AG04450 (cell line): ENCODE results near the gene CFAP45. TPM values are rescaled to one million over a fixed set of nuclear protein-coding genes. Genes with fewer than 3 reads are reported as not detected.

Experiments
- CTCF ChIA-PET: fragments of 300-600, 350-600 bp; formaldehyde crosslinking; extraction: SDS; loops from one replicate; lab custom pipeline; 2022; ENCODE audit warnings: antibody characterized with exemption, inconsistent platforms; lab: Charles Lee
- POLR2A ChIA-PET: fragments of 350-600 bp; formaldehyde crosslinking; extraction: SDS; loops from one replicate; lab custom pipeline; 2021; ENCODE audit warnings: antibody characterized with exemption, inconsistent platforms; lab: Yijun Ruan, JAX
- DNase-seq: peaks from one replicate; pipeline ENCODE4 v3.0.0-alpha.2; 2011; ENCODE audit warnings: low read depth, low spot score
- H3K27ac ChIP-seq: one replicate; pipeline ENCODE4 v1.5.1; 2012; ENCODE audit warnings: low read depth, low read length, control low read depth
- H3K27me3 ChIP-seq: one replicate; pipeline ENCODE4 v1.6.0; 2012; ENCODE audit warnings: low read length; ENCODE audit not compliant: control insufficient read depth, insufficient read depth
- H3K4me3 ChIP-seq: 2 replicates; pipeline ENCODE4 v1.5.1; 2011; ENCODE audit warnings: mild to moderate bottlenecking, low read depth, low read length, control low read depth
- H3K9me3 ChIP-seq: 2 replicates; pipeline ENCODE4 v1.5.1; 2012; ENCODE audit warnings: low read length; ENCODE audit not compliant: control insufficient read depth, insufficient read depth
- polyA plus RNA-seq: library from polyadenylated mRNA; depleted of rRNA; stranded (reverse); fragments of >200 nt; gene quantifications from 2 replicates; pipeline ENCODE4 v1.2.3, GENCODE V29; 2011
- TF ChIP-seq, protein P1 (sequence below): IDR thresholded peaks from 2 replicates; pipeline ENCODE4 v1.5.1; 2011; ENCODE audit warnings: low read depth, low read length, control low read depth, inconsistent platforms

The CFAP45 gene
- polyA plus RNA-seq, 1 experiment: 0.29 TPM

- no peak for DNase-seq
- Histone ChIP-seq H3K9me3 (no peaks in the 10 kb centered on the region), H3K4me3 (no peak overlapping the region), H3K27ac (no peak overlapping the region), H3K27me3 (no peaks in the 10 kb centered on the region)
- CTCF ChIA-PET: interaction anchor here (1.2 kb wide), 1 partner anchor 62 kb away, joined by 3 read pairs; no protein-coding TSS in a partner anchor
- POLR2A ChIA-PET: no interaction called here
- TF ChIP-seq, protein P1, sequence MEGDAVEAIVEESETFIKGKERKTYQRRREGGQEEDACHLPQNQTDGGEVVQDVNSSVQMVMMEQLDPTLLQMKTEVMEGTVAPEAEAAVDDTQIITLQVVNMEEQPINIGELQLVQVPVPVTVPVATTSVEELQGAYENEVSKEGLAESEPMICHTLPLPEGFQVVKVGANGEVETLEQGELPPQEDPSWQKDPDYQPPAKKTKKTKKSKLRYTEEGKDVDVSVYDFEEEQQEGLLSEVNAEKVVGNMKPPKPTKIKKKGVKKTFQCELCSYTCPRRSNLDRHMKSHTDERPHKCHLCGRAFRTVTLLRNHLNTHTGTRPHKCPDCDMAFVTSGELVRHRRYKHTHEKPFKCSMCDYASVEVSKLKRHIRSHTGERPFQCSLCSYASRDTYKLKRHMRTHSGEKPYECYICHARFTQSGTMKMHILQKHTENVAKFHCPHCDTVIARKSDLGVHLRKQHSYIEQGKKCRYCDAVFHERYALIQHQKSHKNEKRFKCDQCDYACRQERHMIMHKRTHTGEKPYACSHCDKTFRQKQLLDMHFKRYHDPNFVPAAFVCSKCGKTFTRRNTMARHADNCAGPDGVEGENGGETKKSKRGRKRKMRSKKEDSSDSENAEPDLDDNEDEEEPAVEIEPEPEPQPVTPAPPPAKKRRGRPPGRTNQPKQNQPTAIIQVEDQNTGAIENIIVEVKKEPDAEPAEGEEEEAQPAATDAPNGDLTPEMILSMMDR: no peak
These were observed 38.7 kb downstream of the CFAP45 start for GRCh38 chr1:159861218-159861617.

GRCh38 chr1:159860456-159860855 is 39.5 kb downstream of the CFAP45 start:
- TF ChIP-seq, protein P1: no peak
- no peak overlapping the region for H3K27ac ChIP-seq
- H3K27me3 ChIP-seq: no peaks in the 10 kb centered on the region
- DNase-seq: no peak
- no peak overlapping the region for H3K4me3 ChIP-seq
- POLR2A ChIA-PET: no interaction called here
- H3K9me3 ChIP-seq: no peaks in the 10 kb centered on the region
- CTCF ChIA-PET: interaction anchor here (1.2 kb wide), 1 partner anchor 61 kb away, joined by 3 read pairs; no protein-coding TSS in a partner anchor

DNA sequence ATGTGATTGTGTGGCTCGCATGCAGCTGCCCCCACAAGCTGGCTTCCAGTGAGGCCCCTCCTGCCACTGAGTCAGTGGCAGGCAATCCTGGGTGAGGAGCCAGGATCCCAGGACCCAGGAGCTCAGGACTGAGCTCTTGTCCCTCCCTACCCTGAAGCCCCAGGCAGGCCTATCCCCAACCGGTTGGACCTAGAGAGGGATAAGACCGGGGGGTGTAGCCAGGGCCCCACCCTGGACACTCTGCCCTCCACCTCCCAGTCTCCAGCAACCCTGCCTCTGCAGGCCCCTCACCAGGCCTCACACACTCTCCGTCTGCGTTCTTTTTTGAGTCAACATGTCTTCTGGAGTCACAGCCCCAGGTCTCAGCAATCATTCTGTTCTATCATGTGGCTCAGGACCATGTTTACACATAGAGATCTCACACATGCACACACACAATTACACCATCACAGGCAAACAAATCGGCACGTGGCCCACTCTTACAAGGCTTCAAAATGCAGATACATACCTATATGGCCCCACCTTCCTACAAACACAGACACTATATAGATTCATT is 40.1 kb downstream of the CFAP45 start:
- ChIA-PET CTCF (no interaction called here), POLR2A (no interaction called here)
- no peaks in the 10 kb centered on the region for H3K9me3 ChIP-seq
- H3K4me3 ChIP-seq: no peak overlapping the region
- H3K27ac ChIP-seq: no peak overlapping the region
- no peak for DNase-seq
- TF ChIP-seq, protein P1: no peak
- H3K27me3 ChIP-seq: no peaks in the 10 kb centered on the region

GRCh38 chr1:159857889-159858288 is 42.1 kb downstream of the CFAP45 start:
- Histone ChIP-seq H3K4me3 (no peak overlapping the region), H3K27ac (no peak overlapping the region), H3K27me3 (no peaks in the 10 kb centered on the region), H3K9me3 (no peaks in the 10 kb centered on the region)
- CTCF ChIA-PET: no interaction called here
- TF ChIP-seq, protein P1: no peak
- no peak for DNase-seq
- POLR2A ChIA-PET: no interaction called here

- TF ChIP-seq, protein P1: no peak
- Histone ChIP-seq H3K9me3 (no peaks in the 10 kb centered on the region), H3K27ac (no peak overlapping the region), H3K27me3 (no peaks in the 10 kb centered on the region), H3K4me3 (no peak overlapping the region)
- CTCF ChIA-PET: interaction anchor here (1.0 to 1.8 kb wide), 2 partner anchors 34 to 76 kb away, joined by 3 to 4 read pairs; partner anchors contain the start of gene DUSP23
- no peak for DNase-seq
- POLR2A ChIA-PET: no interaction called here
These were observed 43.4 kb downstream of the CFAP45 start for GRCh38 chr1:159856576-159856975.
